ENCODE results near the gene LRRFIP2.
"Not testable (repeated sequence)": the region's sequence is repeated elsewhere in the genome, so short reads cannot be mapped to it uniquely, and the experiment has no call there.

The LRRFIP2 gene

DNA sequence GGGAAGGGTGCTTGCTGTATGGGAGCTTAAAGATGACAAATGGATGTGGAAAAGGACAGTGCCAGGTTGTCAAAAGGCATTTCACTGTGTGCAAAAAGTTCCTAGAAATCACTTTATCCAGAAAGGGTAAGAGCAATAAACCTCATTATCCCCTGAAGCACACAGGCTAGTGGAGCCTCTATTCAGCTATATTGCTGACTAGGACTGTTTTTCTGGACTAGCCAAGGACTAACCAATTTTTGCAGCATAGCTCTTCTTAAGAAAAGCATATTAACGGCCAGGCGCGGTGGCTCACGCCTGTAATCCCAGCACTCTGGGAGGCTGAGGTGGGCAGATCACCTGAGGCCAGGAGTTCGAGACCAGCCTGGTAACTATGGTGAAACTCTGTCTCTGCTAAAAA lies 116.3 kb downstream of the LRRFIP2 start:
- no peak for DNase-seq

DNA sequence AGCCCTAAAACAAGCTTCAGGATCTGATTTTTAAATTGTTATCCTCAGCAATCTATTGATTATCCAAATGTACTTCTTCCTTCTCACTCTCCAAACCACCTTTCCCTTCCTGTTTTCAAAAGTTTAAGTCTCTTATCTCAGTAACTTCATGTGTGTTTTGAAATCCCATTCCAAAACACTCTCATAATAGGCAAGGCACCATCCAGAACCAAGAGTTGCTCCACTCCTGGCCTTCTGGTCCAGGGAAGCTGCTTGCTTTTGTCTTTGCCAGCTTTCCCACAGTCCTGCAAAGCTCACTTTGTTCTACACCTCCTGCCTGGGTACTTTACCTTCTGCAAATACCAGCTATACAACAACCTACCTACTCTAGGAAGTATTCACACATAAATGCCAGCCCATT lies 117.6 kb downstream of the LRRFIP2 start:
- no peak for DNase-seq

- peak; percentile 15 for DNase-seq
These were observed 119.3 kb downstream of the LRRFIP2 start for GRCh38 chr3:37055077-37055476.

- DNase-seq = peak; percentile 38
These were observed 120.0 kb downstream of the LRRFIP2 start for GRCh38 chr3:37054370-37054769.

DNA sequence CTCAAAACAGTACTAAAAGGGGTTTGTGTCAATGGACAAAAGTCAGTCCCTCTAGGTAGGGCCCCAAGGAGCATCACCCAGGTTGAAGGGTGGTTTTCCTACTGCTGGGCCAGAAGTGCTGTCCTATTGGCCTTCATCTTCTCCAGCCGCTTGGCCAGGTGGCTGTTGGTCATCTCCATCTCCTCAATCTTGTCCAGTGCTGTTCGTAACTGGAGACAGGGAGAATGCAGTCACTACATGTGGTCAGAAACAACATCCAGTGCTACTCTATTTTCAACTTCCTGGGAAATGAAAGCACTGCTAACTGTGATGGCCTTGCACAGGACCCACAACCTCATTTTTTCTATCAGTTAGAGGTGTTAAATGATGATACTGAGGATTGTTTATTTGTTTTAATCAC lies 120.6 kb downstream of the LRRFIP2 start:
- DNase-seq = no peak

- no peak for DNase-seq
These were observed 121.0 kb downstream of the LRRFIP2 start for GRCh38 chr3:37053337-37053736.

- peak; percentile 35 for DNase-seq
These were observed 121.5 kb downstream of the LRRFIP2 start for GRCh38 chr3:37052860-37053259.

DNA sequence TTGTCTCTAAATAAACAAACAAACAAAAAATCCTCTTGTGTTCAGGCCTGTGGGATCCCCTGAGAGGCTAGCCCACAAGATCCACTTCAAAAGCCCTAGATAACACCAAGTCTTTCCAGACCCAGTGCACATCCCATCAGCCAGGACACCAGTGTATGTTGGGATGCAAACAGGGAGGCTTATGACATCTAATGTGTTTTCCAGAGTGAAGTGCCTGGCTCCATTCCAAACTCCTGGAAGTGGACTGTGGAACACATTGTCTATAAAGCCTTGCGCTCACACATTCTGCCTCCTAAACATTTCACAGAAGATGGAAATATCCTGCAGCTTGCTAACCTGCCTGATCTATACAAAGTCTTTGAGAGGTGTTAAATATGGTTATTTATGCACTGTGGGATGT lies 124.1 kb downstream of the LRRFIP2 start:
- no peak for DNase-seq

DNA sequence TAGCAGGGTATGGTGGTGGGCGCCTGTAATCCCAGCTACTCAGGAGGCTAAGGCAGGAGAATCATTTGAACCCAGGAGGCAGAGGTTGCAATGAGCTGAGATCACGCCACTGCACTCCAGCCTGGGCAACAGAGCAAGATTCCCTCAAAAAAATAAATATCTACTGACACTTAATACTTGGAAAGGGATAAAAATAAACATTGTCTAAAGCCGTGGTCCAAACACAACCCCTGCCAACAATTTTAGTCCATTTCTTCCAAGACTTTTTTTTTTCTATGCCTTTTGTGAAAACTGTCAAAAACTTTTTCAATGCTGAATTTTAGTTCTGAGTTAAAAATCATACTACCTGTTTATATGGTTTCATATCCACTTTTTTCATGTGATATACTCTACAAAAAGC lies 131.7 kb downstream of the LRRFIP2 start:
- DNase-seq = not testable (repeated sequence)

DNA sequence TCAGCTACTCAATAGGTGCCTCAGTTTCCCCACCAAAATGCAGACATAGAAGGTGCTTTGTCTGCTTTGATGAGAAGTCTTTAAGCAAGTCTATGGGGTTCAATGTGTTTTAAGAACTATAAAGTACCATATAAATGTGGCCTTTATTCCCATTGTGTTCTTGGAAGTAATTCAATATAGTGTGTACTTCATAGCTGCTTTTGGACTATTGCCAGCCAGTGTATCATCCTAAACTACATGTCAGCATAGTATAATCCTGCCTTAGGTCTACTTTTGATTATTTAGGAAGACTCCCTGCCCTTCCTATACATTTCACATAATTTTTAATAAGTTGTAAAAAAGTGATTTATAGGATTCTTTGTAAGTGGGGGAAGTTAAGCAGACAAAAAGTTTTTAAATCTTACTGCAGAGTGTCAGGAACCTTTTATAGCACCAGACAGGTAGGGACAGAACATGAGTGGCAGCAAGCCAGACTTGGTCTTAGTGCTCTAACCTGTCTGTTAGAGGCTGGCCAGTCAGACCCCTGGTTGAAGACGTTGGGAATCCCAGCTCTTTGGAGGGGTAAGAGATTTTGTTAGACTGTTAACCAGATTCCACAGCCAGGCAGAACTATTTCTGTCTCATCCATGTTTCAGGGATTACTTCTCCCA lies 132.7 kb downstream of the LRRFIP2 start:
- no peak for DNase-seq

GRCh38 chr3:37040231-37040630 lies 134.2 kb downstream of the LRRFIP2 start:
- DNase-seq = no peak

GRCh38 chr3:37039161-37039846 lies 135.1 kb downstream of the LRRFIP2 start:
- DNase-seq = no peak

DNA sequence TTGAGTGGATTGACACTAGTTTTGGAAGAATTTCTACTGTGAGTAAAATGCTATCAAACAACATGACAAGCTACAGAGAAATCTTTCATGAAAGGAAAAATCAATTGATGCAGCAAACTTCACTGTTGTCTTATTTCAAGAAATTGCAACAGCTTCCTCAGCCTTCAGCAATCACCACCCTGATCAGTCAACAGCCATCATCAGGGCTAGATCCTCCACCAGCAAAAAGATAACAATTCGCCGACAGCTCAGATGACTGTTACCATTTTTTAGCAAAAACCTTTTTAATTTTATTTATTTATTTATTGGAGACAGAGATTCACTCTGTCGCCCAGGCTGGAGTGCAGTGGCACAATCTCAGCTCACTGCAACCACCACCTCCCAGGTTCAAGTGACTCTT lies 137.0 kb downstream of the LRRFIP2 start:
- no peak for DNase-seq

GRCh38 chr3:37032961-37033360 lies 141.4 kb downstream of the LRRFIP2 start:
- DNase-seq = no peak

GRCh38 chr3:37031096-37031682 lies 143.2 kb downstream of the LRRFIP2 start:
- DNase-seq = no peak

DNA sequence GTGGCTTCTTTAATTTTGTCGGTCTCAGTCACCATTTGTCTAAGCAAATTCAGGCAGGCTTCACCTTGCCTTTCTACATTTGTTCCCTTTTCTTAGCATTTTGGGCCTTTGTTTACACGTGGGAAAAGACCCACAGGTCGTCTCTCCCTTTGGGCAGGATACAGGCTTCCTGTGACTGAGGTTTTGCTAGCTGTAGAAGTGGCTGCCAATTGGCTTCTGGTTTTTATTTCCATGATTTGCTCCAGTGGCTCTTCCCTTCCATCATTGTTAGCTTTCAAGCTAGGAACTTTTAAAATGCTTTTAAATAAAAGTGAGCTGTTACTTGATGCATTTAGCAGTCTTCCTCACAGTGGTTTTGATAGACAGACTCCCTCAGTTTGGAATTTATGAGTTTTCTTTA lies 143.8 kb downstream of the LRRFIP2 start:
- DNase-seq = no peak

- DNase-seq = no peak
These were observed 144.7 kb downstream of the LRRFIP2 start for GRCh38 chr3:37029516-37030163.

DNA sequence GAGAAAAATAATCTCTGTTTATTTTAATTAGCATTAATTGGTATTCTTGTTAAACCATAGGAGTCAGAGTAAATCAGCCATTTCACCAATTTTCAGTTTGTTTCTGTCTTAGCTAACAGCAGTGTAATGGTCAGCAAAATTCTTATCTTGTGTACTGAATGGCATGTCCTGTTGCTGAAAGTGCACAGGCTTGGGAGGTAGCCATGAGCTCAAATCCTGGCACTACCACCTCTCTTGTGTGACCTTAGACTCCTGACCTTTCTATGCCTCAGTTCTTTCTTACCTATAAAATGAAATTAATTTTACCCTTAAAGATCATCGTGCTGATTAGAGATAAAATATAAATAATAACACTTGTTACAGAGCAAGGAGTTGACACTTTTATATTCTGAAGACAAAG lies 145.3 kb downstream of the LRRFIP2 start:
- DNase-seq = no peak

GRCh38 chr3:37028329-37028728 lies 146.1 kb downstream of the LRRFIP2 start:
- DNase-seq = peak; percentile 94

- no peak for DNase-seq
These were observed 147.5 kb downstream of the LRRFIP2 start for GRCh38 chr3:37026851-37027250.

GRCh38 chr3:37025561-37026335 lies 148.6 kb downstream of the LRRFIP2 start:
- DNase-seq = peak; percentile 68

DNA sequence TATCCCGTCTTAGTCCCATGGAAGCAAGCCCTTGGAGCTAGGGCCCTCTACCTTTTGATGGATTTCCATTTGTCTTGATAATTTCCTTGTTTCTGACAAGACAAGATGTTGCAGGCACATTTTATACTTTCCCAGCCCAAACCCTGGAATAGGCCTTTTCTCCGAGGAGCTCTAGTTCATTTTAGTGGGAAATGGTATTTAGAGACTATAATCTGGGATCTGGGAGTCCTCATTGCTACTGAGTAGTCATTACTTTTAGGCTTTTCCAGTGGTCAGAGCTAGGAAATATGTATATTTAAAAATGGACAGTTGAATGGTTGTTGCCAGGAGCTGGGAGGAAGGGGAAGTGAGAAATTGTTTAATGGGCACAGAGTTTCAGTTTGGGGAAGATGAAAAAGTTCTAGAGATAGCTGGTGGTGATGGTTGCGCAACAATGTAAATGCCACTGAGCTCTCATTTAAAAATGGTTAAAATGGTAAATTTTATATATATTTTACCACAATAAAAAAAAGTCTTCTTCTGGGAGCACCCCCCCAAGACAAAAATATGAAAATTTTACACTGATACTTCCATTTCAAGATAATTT lies 149.5 kb downstream of the LRRFIP2 start:
- peak; percentile 82 for DNase-seq

DNA sequence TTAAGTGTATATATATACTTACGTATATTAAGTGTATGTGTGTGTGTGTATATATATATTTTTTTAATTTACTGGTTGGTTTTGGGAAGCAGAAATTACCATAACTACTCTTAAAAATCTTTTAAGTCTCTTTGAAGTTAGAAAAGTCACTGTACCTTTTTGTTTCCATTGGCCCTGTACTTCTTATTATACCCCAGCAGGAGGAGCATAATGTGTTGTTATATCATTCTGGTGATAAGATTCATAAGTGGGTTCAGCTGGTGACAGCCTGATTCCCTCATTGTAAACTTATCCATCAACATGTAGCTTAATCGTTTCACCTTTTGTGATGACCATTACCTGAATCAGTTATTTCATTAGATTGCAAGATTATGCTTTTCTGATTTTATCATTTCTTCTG lies 150.3 kb downstream of the LRRFIP2 start:
- DNase-seq = peak; percentile 77
